Measurements from ENCODE around the gene DDX24.

- no peak for TF ChIP-seq EZH2 (IDR thresholded peaks at IDR 0.05)
- no peak for TF ChIP-seq POLR2AphosphoS5 (IDR thresholded peaks at IDR 0.05; ENCODE audit: borderline replicate concordance, low read depth, low read length)
Observed at GRCh38 chr14:94120667-94121340, 39.8 kb upstream of the DDX24 start.

All from SK-N-MC (cell line).